PC-9 (cell line): ENCODE measurements around the gene ZNF487. TPM values are rescaled to one million over a fixed set of nuclear protein-coding genes. Genes with fewer than 3 reads are reported as not detected.

Experiments
- BruUV-seq: library from RNA; stranded (reverse); fragments of 400-500 nt; replicated peaks from 2 replicates; lab custom pipeline; 2021; lab: Mats Ljungman, UMichigan
- CTCF ChIA-PET: fragments of 300-600 bp; sonication (Branson Sonifier 250); formaldehyde crosslinking; loops from one replicate; lab custom pipeline; 2022; ENCODE audit warnings: antibody characterized with exemption; lab: Charles Lee
- POLR2A ChIA-PET: fragments of 300-600 bp; sonication (Branson Sonifier 250); formaldehyde crosslinking; loops from one replicate; lab custom pipeline; 2022; ENCODE audit warnings: antibody characterized with exemption; ENCODE audit not compliant: unreplicated experiment; lab: Charles Lee
- DNase-seq, 2 experiments: peaks; one replicate each; pipeline versions ENCODE4 v3.0.0 to v3.0.0-alpha.2; 2015 to 2022; ENCODE audit warnings: mixed read lengths in 1 of 2
- H2AFZ ChIP-seq: fragments of 200-600 bp; sonication (generic); 2 replicates; pipeline ENCODE4 v1.8.1; 2017; ENCODE audit warnings: antibody characterized with exemption
- H3F3A ChIP-seq: fragments of 200-600 bp; sonication (generic); 2 replicates; pipeline ENCODE4 v1.8.1; 2017; ENCODE audit warnings: antibody characterized with exemption, mild to moderate bottlenecking, low read depth; ENCODE audit not compliant: insufficient read depth
- H3K27ac ChIP-seq: fragments of 200-600 bp; sonication (generic); 2 replicates; pipeline ENCODE4 v1.6.1; 2016; ENCODE audit warnings: mixed run types
- H3K27me3 ChIP-seq: fragments of 200-600 bp; sonication (generic); 2 replicates; pipeline ENCODE4 v1.6.1; 2016; ENCODE audit warnings: low read depth, mixed run types; ENCODE audit not compliant: insufficient read depth
- H3K36me3 ChIP-seq: fragments of 200-600 bp; sonication (generic); 2 replicates; pipeline ENCODE4 v1.6.1; 2016; ENCODE audit warnings: low read depth, mixed run types
- H3K4me1 ChIP-seq: fragments of 200-600 bp; sonication (generic); replicated peaks from 2 replicates; pipeline ENCODE4 v1.6.1; 2016; ENCODE audit warnings: mixed run types; ENCODE audit not compliant: insufficient read depth
- H3K4me2 ChIP-seq: fragments of 200-600 bp; sonication (generic); 2 replicates; pipeline ENCODE4 v1.6.1; 2017; ENCODE audit warnings: mixed run types
- H3K4me3 ChIP-seq: fragments of 200-600 bp; sonication (generic); 2 replicates; pipeline ENCODE4 v1.6.1; 2016; ENCODE audit warnings: mixed run types
- H3K79me2 ChIP-seq: fragments of 200-600 bp; sonication (generic); 2 replicates; pipeline ENCODE4 v1.6.1; 2017; ENCODE audit warnings: low read depth, mixed run types
- H3K9me2 ChIP-seq: fragments of 200-600 bp; sonication (generic); 2 replicates; pipeline ENCODE4 v1.8.1; 2017; ENCODE audit warnings: mild to moderate bottlenecking; ENCODE audit not compliant: insufficient read depth
- H3K9me3 ChIP-seq: fragments of 200-600 bp; sonication (generic); 2 replicates; pipeline ENCODE4 v1.8.1; 2016; ENCODE audit warnings: low read depth; ENCODE audit not compliant: insufficient read depth
- H4K20me1 ChIP-seq: fragments of 200-600 bp; sonication (generic); 2 replicates; pipeline ENCODE4 v1.8.1; 2017; ENCODE audit not compliant: insufficient read depth
- CTCF ChIP-seq: fragments of 200-600 bp; sonication (generic); conservative IDR thresholded peaks from 2 replicates; pipeline ENCODE4 v1.6.1; 2017; ENCODE audit warnings: mixed run types, antibody characterized with exemption, mild to moderate bottlenecking, moderate library complexity
- EZH2 ChIP-seq: fragments of 200-600 bp; sonication (generic); IDR thresholded peaks from 2 replicates; pipeline ENCODE4 v1.8.0; 2017; ENCODE audit warnings: antibody characterized with exemption, low read depth
- intact Hi-C: fragments of 100-400 bp; cut with micrococcal nuclease; formaldehyde crosslinking; loops from one replicate; pipeline ENCODE4 v1.10.0; 2022; ENCODE audit not compliant: unreplicated experiment
- total RNA-seq: library from RNA; stranded (reverse); gene quantifications from 2 replicates; pipeline ENCODE4 v1.2.3, GENCODE V29; 2021

The ZNF487 gene
- total RNA-seq, 1 experiment from 2014 or later = 14.5 TPM

DNA sequence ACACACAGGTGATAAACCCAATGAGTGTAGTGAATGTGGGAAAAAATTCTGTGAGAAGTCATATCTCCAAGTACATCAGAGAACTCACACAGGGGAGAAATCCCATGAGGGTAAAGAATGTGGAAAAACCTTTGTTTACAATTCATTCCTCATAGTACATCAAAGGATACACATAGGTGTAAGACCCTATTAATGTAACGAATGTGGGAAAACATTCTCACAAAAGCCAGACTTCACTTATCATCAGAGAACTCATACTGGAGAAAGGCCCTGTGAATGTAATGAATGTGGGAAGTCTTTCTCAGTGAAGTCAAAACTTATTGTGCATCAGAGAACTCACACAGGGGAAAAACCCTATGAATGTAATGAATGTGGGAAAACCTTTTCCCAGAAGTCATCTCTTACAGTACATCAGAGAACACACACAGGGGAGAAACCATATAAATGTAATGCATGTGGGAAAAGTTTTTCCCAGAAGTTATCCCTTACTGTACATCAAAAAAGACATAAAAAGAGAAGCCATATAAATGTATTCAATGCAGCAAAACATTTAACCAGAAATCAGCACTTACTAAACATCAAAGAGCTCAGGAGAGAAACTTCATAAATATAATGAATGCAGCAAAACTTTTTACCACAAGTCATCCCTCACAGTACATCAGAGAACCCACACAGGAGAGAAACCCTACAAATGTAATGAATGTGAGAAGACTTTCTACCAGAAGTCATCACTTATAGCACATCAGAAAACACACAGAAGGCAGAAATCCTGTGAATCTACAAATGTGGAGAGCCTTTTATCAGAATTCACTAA is 87.7 kb downstream of the ZNF487 start:
- no peak for TF ChIP-seq CTCF
- no peak for TF ChIP-seq EZH2
- POLR2A ChIA-PET = no interaction called here
- no peaks in the 10 kb centered on the region for H3K4me1 ChIP-seq
- no peaks in the 10 kb centered on the region for H3K79me2 ChIP-seq
- H3K9me2 ChIP-seq = no peaks in the 10 kb centered on the region
- CTCF ChIA-PET = no interaction called here
- intact Hi-C loops = no loop called here
- H4K20me1 ChIP-seq = no peaks in the 10 kb centered on the region
- no peak for DNase-seq
- no peaks in the 10 kb centered on the region for H3K36me3 ChIP-seq
- no peaks in the 10 kb centered on the region for H3F3A ChIP-seq
- no peak overlapping the region for H3K4me3 ChIP-seq
- BruUV-seq = no TSS peak
- H2AFZ ChIP-seq = no peak overlapping the region
- no peak overlapping the region for H3K27ac ChIP-seq
- peaks cover 34% of the 10 kb centered on the region for H3K9me3 ChIP-seq
- H3K4me2 ChIP-seq = no peak overlapping the region
- no peaks in the 10 kb centered on the region for H3K27me3 ChIP-seq

Other genes starting within 250 kb of the ZNF487 start
- 15.4 and 23.9 TPM in 2 replicates for gene RASGEF1A, start 170.0 kb upstream of the ZNF487 start, total RNA-seq
- gene FXYD4, start 65.5 kb upstream of the ZNF487 start, total RNA-seq = not detected in 2 replicates
- gene HNRNPF, start 27.9 kb upstream of the ZNF487 start, total RNA-seq = 267 and 337 TPM in 2 replicates
- 3.3 and 3.7 TPM in 2 replicates for gene ZNF239, start 137.5 kb downstream of the ZNF487 start, total RNA-seq
- gene ZNF485, start 169.3 kb downstream of the ZNF487 start, total RNA-seq = 2.1 and 3.7 TPM in 2 replicates
- gene ZNF32, start 211.8 kb downstream of the ZNF487 start, total RNA-seq = 9.8 and 16.8 TPM in 2 replicates